HepG2 (cell line): ENCODE data around the gene FOXK2. TPM values are rescaled to one million over a fixed set of nuclear protein-coding genes. Genes with fewer than 3 reads are reported as not detected.

Experiments used
- ATAC-seq: fragments of 200-7000 bp; cut with Tn5 transposase; 3 replicates; pipeline ENCODE4 v1.9.1; 2020; ENCODE audit warnings: mild to moderate bottlenecking, moderate library complexity
- BruUV-seq: library from RNA; stranded (reverse); fragments of 400-500 nt; replicated peaks from 2 replicates; lab custom pipeline; 2021; lab: Mats Ljungman, UMichigan
- CTCF ChIA-PET: fragments of 300-600 bp; formaldehyde crosslinking; extraction: SDS; loops from one replicate; lab custom pipeline; 2021; ENCODE audit warnings: low total read pairs, inconsistent platforms, low intra/inter-chr PET ratio; lab: Yijun Ruan, JAX
- POLR2A ChIA-PET: fragments of 350-600 bp; sonication (Branson Sonifier 250); formaldehyde crosslinking; loops from one replicate; lab custom pipeline; 2020; ENCODE audit warnings: antibody characterized with exemption, inconsistent platforms; lab: Yijun Ruan, JAX
- DNase-seq: peaks from one replicate; pipeline ENCODE4 v3.0.0-alpha.2; 2015; ENCODE audit warnings: low spot score
- FAIRE-seq: peaks from 3 replicates; lab custom pipeline; 2011; peaks lifted over from hg19 to GRCh38; lab: Jason Lieb, UNC
- H2AFZ ChIP-seq: one replicate; pipeline ENCODE4 v1.6.1; 2011; ENCODE audit warnings: low read length, inconsistent platforms
- H3K27ac ChIP-seq: fragments of 300-600 bp; 3 replicates; pipeline ENCODE4 v1.8.0; 2011; ENCODE audit warnings: mixed run types, mild to moderate bottlenecking, mixed read lengths, low read length, inconsistent platforms; ENCODE audit not compliant: insufficient read depth; ENCODE audit errors: extremely low read length
- H3K27me3 ChIP-seq, 2 experiments: fragments of 200-600 bp in 1 of 2; 2 replicates in 1 of 2; 3 replicates in 1 of 2; pipeline versions ENCODE4 v1.6.0 to v1.8.0; 2011; ENCODE audit warnings: low read length in 2 of 2, mild to moderate bottlenecking in 2 of 2, moderate library complexity in 2 of 2, inconsistent platforms in 1 of 2; ENCODE audit not compliant: insufficient read depth in 2 of 2, control insufficient read depth in 1 of 2
- H3K36me3 ChIP-seq, 2 experiments: fragments of 200-600 bp in 1 of 2; replicated peaks in 1 of 2; 2 replicates in 1 of 2; 3 replicates in 1 of 2; pipeline versions ENCODE4 v1.5.1 to v1.8.0; 2011; ENCODE audit warnings: low read length in 2 of 2, inconsistent platforms in 1 of 2; ENCODE audit not compliant: insufficient read depth in 2 of 2, control insufficient read depth in 1 of 2
- H3K4me1 ChIP-seq: 2 replicates; pipeline ENCODE4 v1.5.1; 2012; ENCODE audit warnings: low read length, inconsistent platforms; ENCODE audit not compliant: insufficient read depth
- H3K4me2 ChIP-seq: 2 replicates; pipeline ENCODE4 v1.6.0; 2011; ENCODE audit warnings: low read depth, low read length, inconsistent platforms
- H3K4me3 ChIP-seq, 3 experiments: fragments of 200-600 bp in 1 of 3; sonication (generic), shearing (Covaris generic) in 1 of 3; replicated peaks in 1 of 3; 2 replicates each; pipeline ENCODE4 v1.5.1; 2011 to 2016; ENCODE audit warnings: low read length in 3 of 3, inconsistent platforms in 2 of 3, low read depth in 2 of 3, mild to moderate bottlenecking in 2 of 3, control low read depth in 1 of 3, mixed read lengths in 1 of 3; ENCODE audit not compliant: insufficient read depth in 1 of 3
- H3K79me2 ChIP-seq: one replicate; pipeline ENCODE4 v1.6.1; 2011; ENCODE audit warnings: low read length, inconsistent platforms; ENCODE audit not compliant: insufficient read depth
- H3K9ac ChIP-seq: 2 replicates; pipeline ENCODE4 v1.6.0; 2011; ENCODE audit warnings: mild to moderate bottlenecking, low read depth, low read length, inconsistent platforms; ENCODE audit not compliant: insufficient read depth
- H3K9me3 ChIP-seq: 2 replicates; pipeline ENCODE4 v1.5.1; 2012; ENCODE audit warnings: mild to moderate bottlenecking, low read length
- H4K20me1 ChIP-seq: 2 replicates; pipeline ENCODE4 v1.6.0; 2011; ENCODE audit warnings: inconsistent platforms, mild to moderate bottlenecking, low read length, moderate library complexity; ENCODE audit not compliant: insufficient read depth
- CHCHD3 ChIP-seq: sonication (generic); formaldehyde crosslinking; IDR thresholded peaks from 2 replicates; pipeline ENCODE4 v1.8.0; 2022; ENCODE audit warnings: mild to moderate bottlenecking, missing genetic modification reagents, moderate library complexity
- POLR2A ChIP-seq, 2 experiments: IDR thresholded peaks; 2 replicates each; pipeline ENCODE4 v1.6.1; 2011; ENCODE audit warnings: low read depth in 2 of 2, low read length in 2 of 2, mild to moderate bottlenecking in 1 of 2, moderate library complexity in 1 of 2; ENCODE audit not compliant: insufficient read depth in 1 of 2
- RBM22 ChIP-seq: fragments of 200-400 bp; formaldehyde crosslinking; optimal IDR thresholded peaks from 2 replicates; pipeline ENCODE3; 2017; ENCODE audit warnings: mild to moderate bottlenecking, low read length, moderate library complexity
- RFXAP ChIP-seq: sonication (generic); formaldehyde crosslinking; IDR thresholded peaks from 2 replicates; pipeline ENCODE4 v1.4.0; 2020; ENCODE audit warnings: missing genetic modification reagents, borderline replicate concordance
- ZBTB33 ChIP-seq: sonication (generic); formaldehyde crosslinking; IDR thresholded peaks from 2 replicates; pipeline ENCODE4 v1.4.0; 2020; ENCODE audit warnings: missing genetic modification reagents
- ZBTB38 ChIP-seq: sonication (generic); formaldehyde crosslinking; IDR thresholded peaks from 2 replicates; pipeline ENCODE4 v1.5.1; 2020; ENCODE audit warnings: mild to moderate bottlenecking, missing genetic modification reagents
- ZNF556 ChIP-seq: sonication (generic); formaldehyde crosslinking; IDR thresholded peaks from 2 replicates; pipeline ENCODE4 v1.4.0; 2020; ENCODE audit warnings: mild to moderate bottlenecking, missing genetic modification reagents, borderline replicate concordance
- WGBS: methylation state at CpG from one replicate; pipeline ENCODE4 v1.1.6; 2017; ENCODE audit warnings: low lambda C conversion rate; 5-methylcytosine and 5-hydroxymethylcytosine counted together
- in situ Hi-C: cut with HindIII; loops from 2 replicates; pipeline ENCODE4 v1.10.0; 2017; ENCODE audit warnings: low pct_unique_long_range_greater_than_20kb; ENCODE audit not compliant: extremely low pct_ligation_motif_present
- intact Hi-C: fragments of 100-400 bp; cut with micrococcal nuclease; formaldehyde crosslinking; loops from one replicate; pipeline ENCODE4 v1.10.0; 2022; ENCODE audit not compliant: unreplicated experiment
- polyA plus RNA-seq, 8 experiments: library from polyadenylated mRNA; depleted of rRNA in 3 of 8; stranded (reverse) in 7 of 8; unstranded in 1 of 8; fragments of >200 nt; fragmentation: Illumina TruSeq in 4 of 8; extraction: Trizol in 4 of 8; gene quantifications; 2 replicates each; pipeline versions ENCODE4 v1.2.1 to v1.2.3, GENCODE V29; 2011 to 2016; ENCODE audit warnings: low read depth in 4 of 8, missing spikeins in 1 of 8, mixed read lengths in 1 of 8; ENCODE audit not compliant: insufficient read depth in 1 of 8
- total RNA-seq, 5 experiments: library from RNA; depleted of rRNA; stranded (reverse); fragments of >200 nt; fragmentation: Illumina TruSeq; extraction: Trizol; gene quantifications; 2 replicates each; pipeline ENCODE4 v1.2.3, GENCODE V29; 2016; ENCODE audit warnings: low read depth in 1 of 5
- TF ChIP-seq, protein P1 (sequence below): sonication (generic); formaldehyde crosslinking; IDR thresholded peaks from 2 replicates; pipeline ENCODE4 v1.5.0; 2020; ENCODE audit warnings: missing genetic modification reagents

The FOXK2 gene
- total and polyA plus RNA-seq, 2 of the 13 experiments (the other 11 are each of a cell fraction or from before 2014, with no cell fraction given): 67.1 to 67.2 TPM

DNA sequence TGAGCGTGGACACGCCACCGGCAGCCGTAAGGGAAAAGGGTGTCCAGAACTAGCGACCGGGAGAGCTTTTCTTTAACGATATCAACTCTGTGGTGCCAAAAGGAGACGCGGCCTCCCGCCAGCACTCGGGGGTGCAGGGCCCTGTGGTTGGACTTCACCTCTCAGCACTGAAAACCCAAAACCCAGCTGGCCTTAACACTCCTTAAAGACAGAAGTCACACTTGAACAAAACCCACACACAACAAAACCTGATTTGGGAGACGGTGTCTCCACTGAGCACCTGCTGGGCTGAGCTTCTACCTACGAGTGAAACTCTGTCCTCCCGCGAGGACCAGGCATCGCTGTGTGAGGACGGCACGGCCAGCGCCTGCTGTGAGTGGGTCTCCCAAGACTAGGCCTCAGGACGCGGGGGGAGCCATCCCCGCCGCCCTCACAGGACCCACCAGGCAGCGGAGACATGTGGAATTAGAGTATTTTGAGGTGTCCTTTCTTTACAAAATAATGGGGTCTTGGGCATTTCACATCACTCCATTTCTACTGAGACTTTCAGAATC, 82.0 kb downstream of the FOXK2 start:
- CTCF ChIA-PET: no interaction called here
- Histone ChIP-seq H3K4me2 (no peak overlapping the region), H3K9me3 (no peaks in the 10 kb centered on the region), H3K27ac (no peak overlapping the region), H3K27me3 (no peaks in the 10 kb centered on the region), H3K4me3 (no peak overlapping the region), H3K79me2 (no peaks in the 10 kb centered on the region), H4K20me1 (peaks cover 16% of the 10 kb centered on the region; the same call in 1 of the 2 replicates), H3K4me1 (peaks cover 13% of the 10 kb centered on the region), H3K9ac (no peak overlapping the region), H3K36me3 (peaks cover 49 to 76% of the 10 kb centered on the region in 2 experiments), H2AFZ (no peak overlapping the region)
- BruUV-seq: TSS peak; percentile 51
- FAIRE-seq: no peak
- DNase-seq: no peak
- ATAC-seq: no peak
- WGBS: 95% methylated on average over 24 of the region's 24 CpGs
- in situ Hi-C loops (no loop called here), intact Hi-C loops (no loop called here)
- POLR2A ChIA-PET: no interaction called here
- TF ChIP-seq ZNF556 (CRISPR knock-in tag): no peak
- 0 out of 2 replicates have a peak, but pooled peaks have one; percentile 60 for TF ChIP-seq CHCHD3 (CRISPR knock-in tag)
- TF ChIP-seq ZBTB33 (CRISPR knock-in tag): peak; percentile 31; the same call in 1 of the 2 replicates
- peak; percentile 16 for TF ChIP-seq RBM22
- TF ChIP-seq, protein P1, sequence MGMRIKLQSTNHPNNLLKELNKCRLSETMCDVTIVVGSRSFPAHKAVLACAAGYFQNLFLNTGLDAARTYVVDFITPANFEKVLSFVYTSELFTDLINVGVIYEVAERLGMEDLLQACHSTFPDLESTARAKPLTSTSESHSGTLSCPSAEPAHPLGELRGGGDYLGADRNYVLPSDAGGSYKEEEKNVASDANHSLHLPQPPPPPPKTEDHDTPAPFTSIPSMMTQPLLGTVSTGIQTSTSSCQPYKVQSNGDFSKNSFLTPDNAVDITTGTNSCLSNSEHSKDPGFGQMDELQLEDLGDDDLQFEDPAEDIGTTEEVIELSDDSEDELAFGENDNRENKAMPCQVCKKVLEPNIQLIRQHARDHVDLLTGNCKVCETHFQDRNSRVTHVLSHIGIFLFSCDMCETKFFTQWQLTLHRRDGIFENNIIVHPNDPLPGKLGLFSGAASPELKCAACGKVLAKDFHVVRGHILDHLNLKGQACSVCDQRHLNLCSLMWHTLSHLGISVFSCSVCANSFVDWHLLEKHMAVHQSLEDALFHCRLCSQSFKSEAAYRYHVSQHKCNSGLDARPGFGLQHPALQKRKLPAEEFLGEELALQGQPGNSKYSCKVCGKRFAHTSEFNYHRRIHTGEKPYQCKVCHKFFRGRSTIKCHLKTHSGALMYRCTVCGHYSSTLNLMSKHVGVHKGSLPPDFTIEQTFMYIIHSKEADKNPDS (CRISPR knock-in tag): no peak
- 0 out of 2 replicates have a peak, but pooled peaks have one; percentile 78 for TF ChIP-seq ZBTB38 (CRISPR knock-in tag)
- TF ChIP-seq RFXAP: no peak
- TF ChIP-seq POLR2A (IDR thresholded peaks at IDR 0.05; ENCODE audit: insufficient read depth in 1 of 2, low read depth in 2 of 2, low read length in 2 of 2): 0 out of 4 replicates have a peak, but pooled peaks of 1 of the 2 experiments have one; percentile 19
